ENCODE measurements around the gene TAX1BP3. TPM values are rescaled to one million over a fixed set of nuclear protein-coding genes. Genes with fewer than 3 reads are reported as not detected.

TAX1BP3 gene
- total and polyA plus RNA-seq, 12 donors = 134 to 206 (median 168) TPM

- no peak for TF ChIP-seq CTCF (IDR thresholded peaks at IDR 0.05)
- DNase-seq (no peak), ATAC-seq (no peak)
- 43 to 46% methylated on average over 19 of the region's 19 CpGs for WGBS, 2 donors
- H3K4me1 ChIP-seq = peaks cover 0 to 3% (median 0%) of the 10 kb centered on the region in 9 donors
- H3K4me3 ChIP-seq = no peak overlapping the region
- peaks cover 0 to 39% (median 23%) of the 10 kb centered on the region in 7 donors for H3K27me3 ChIP-seq
- no peaks in the 10 kb centered on the region for H3K9me3 ChIP-seq
- no peak overlapping the region for H3K27ac ChIP-seq
- H3K36me3 ChIP-seq = peaks cover 0 to 8% (median 0%) of the 10 kb centered on the region in 9 donors
- intact Hi-C loops (cut with DNase I) = no loop called here
These were observed 19.7 kb upstream of the TAX1BP3 start for GRCh38 chr17:3688027-3688553.

- Histone ChIP-seq H3K36me3 (peaks cover 0 to 3% (median 0%) of the 10 kb centered on the region in 9 donors), H3K27ac (no peak overlapping the region), H3K27me3 (peaks cover 0 to 36% (median 19%) of the 10 kb centered on the region in 7 donors), H3K4me1 (peaks cover 0 to 7% (median 0%) of the 10 kb centered on the region in 9 donors), H3K9me3 (no peaks in the 10 kb centered on the region), H3K4me3 (no peak overlapping the region)
- TF ChIP-seq CTCF (IDR thresholded peaks at IDR 0.05) = no peak
- no peak for ATAC-seq
- 35 to 44% methylated on average over 11 to 12 of the region's 13 CpGs for WGBS, 2 donors
- no peak for DNase-seq
- intact Hi-C loops (cut with DNase I) = no loop called here
These were observed 16.8 kb upstream of the TAX1BP3 start for GRCh38 chr17:3685174-3685573.

- Histone ChIP-seq H3K9me3 (no peaks in the 10 kb centered on the region), H3K27ac (no peak overlapping the region), H3K36me3 (peaks cover 0 to 8% (median 0%) of the 10 kb centered on the region in 9 donors), H3K27me3 (peaks cover 0 to 27% (median 18%) of the 10 kb centered on the region in 7 donors), H3K4me3 (no peak overlapping the region), H3K4me1 (peaks cover 0 to 11% (median 0%) of the 10 kb centered on the region in 9 donors)
- intact Hi-C loops (cut with DNase I) = loop anchor here in 1 of 10 donors (5.0 kb wide), 1 partner anchor 54 kb away; no protein-coding TSS in a partner anchor
- TF ChIP-seq CTCF (IDR thresholded peaks at IDR 0.05) = peak; percentile 73 to 96 (median 85)
- DNase-seq = no peak
- peak; percentile 55 to 78 (median 70) for ATAC-seq
- 33 to 34% methylated on average over 10 of the region's 10 CpGs for WGBS, 2 donors
These were observed 14.7 kb upstream of the TAX1BP3 start for GRCh38 chr17:3683054-3683511.

GRCh38 chr17:3682033-3682432 lies 13.7 kb upstream of the TAX1BP3 start:
- 88 to 89% methylated on average over 12 of the region's 12 CpGs for WGBS, 2 donors
- H3K36me3 ChIP-seq = peaks cover 0 to 8% (median 0%) of the 10 kb centered on the region in 9 donors
- H3K27me3 ChIP-seq = peaks cover 0 to 25% (median 18%) of the 10 kb centered on the region in 7 donors
- H3K4me3 ChIP-seq = no peak overlapping the region
- intact Hi-C loops (cut with DNase I) = loop anchor here in 1 of 10 donors (5.0 kb wide), 1 partner anchor 55 kb away; no protein-coding TSS in a partner anchor
- H3K9me3 ChIP-seq = no peaks in the 10 kb centered on the region
- no peak for DNase-seq
- ATAC-seq = no peak
- no peak for TF ChIP-seq CTCF (IDR thresholded peaks at IDR 0.05)
- H3K4me1 ChIP-seq = peaks cover 0 to 11% (median 0%) of the 10 kb centered on the region in 9 donors
- H3K27ac ChIP-seq = no peak overlapping the region
